HG03378 (cell line): ENCODE measurements around the gene CGB7.
"Not testable (repeated sequence)": the region's sequence is repeated elsewhere in the genome, so short reads cannot be mapped to it uniquely, and the experiment has no call there.

ENCODE experiments used
- ATAC-seq: cut with Tn5 transposase; IDR thresholded peaks from one replicate; pipeline ENCODE4 v1.9.1; 2021; ENCODE audit warnings: mild to moderate bottlenecking, moderate library complexity; ENCODE audit not compliant: unreplicated experiment

Gene CGB7

DNA sequence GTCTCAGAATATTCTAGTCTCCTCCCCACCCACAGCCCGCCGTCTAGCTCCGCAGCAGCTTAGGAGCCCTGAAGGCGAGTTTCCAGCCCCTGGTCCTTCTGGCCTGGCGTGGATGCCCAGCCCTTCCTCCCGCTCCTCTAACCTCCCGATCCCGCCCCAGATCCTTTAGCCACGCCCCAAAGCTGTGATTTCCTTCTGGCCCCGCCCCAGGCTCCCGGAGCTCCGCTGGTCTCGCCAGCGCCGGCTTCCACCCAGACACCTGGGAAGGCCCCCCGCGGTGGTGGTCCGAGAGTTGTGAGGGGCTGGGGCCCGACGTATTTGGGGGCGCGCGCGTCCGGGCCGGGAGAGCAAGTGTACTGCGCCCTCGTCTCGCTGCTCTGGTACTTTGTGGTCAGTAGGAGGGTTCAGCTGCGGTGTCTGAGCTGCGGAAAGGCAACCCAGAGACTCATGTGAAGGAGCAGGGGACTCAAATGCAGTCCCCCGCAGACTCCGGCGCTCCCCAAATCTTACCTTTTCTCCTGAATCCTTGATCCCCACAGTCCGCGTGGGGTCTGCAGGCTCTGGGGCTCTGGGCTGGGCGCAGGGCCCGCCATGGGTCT lies at the start of gene CGB7:
CGB7 (minus strand) TSS at position 114 of the 599 bp plus-strand sequence. CDS start 2,374 bp downstream, outside the sequence.
- no peak for ATAC-seq

DNA sequence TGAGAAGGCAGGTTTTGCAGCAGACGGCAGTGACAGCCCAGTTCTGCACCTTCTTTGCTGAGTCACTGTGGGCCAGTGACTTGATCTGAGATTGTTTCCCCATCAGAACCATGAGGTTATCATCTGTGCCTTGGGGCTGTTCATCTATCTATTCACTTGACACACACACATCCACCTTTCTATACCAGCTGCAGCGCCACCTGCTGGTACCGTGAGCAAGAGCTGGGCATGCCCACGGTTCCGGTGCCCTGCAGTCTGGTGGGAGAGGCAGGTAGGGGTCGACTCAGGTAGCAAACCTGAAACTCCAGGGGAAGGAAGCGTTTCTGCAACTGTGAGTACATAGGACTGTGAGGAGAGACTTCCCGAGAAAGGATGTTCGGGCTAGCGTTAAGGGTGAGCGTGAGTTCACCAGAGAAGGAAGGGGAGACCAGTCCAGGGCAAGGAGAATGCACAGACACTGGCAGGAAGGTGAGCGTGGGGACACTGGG lies 49.1 kb upstream of the CGB7 start:
- ATAC-seq = no peak

DNA sequence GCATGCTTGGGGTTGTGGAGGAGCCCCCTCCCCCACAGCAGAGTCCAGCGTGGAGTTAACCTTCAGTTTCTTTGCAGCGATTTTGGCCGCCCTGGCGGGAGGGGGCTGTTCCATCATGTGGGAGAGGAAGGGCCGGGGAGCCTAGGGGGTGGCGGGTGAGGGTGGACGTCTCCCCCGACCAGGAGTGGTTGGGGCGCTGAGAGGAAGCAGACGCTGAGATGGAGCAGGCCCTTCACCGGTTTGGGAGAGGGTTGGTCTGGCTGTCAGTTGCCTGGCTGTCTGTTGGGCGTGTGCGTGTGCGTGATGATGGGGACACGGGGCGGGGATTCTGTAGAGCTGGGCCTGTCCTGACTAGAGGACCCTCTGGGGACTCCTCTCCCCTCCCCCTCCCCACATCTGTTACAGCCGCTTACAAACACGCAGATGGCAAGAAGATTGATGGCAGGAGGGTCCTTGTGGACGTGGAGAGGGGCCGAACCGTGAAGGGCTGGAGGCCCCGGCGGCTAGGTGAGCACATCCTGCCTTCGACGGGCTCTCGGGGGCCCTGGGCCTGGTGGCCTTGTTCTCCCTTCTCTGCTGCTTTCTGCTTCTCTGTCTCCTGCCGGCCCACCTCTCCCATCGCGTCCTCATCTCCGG lies 46.8 kb upstream of the CGB7 start:
- ATAC-seq = no peak

DNA sequence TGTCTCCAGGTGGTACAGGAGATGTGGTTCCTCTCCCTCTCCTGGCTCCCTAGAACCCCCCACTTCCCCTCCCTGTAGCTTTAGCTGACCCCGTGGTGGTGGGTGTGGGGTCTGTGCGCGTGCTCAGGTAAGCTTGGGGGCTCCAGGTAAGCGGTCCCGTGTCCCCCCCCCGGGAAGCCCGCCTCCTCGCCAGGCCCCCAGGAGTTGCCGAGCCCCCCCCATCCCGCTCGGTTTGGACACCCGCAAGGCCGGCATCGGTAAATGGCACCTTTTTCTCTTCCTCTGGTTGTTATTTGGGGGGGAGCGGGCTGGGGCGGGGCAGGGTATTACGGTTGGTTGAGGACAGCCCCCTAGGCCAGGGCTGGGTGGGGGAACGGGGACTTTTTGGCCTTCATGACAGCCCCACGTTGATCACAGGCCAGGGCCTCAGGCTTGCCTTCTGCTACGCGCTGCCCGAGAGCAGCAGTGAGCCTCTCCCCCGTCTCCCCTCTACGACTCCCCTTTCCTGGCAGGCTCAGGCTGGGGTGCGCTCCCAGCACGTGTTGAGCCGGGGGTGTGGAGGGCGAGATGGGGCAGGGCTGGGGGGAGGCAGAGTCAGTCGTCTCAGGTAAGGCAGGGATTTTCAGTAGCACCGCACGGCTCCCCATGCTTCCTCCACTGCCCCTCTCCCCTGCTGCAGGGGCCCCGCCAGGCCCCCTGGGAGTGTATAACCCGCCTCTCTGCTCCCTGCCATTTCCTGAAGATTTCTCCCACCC lies 46.0 kb upstream of the CGB7 start:
- ATAC-seq = no peak

DNA sequence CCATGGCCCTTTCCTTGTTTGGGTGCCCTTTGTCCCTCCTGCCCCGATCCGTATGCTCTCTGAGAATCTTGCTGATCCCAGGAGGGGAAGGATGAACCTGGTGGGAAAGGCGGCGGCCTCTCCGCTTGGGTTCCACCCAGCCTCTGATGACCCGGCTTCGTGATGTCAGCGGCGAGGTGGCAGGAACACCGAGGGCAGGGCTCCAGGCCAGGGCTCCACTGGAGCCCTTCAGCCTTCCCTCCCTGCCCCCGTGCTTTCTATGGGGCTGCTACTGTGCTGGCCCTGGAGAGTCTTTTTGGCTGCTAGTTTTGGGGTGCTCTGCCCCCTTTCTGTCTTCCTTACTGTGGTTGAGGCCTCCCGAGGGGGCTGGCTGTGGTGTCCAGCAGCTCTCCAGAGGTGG lies 44.8 kb upstream of the CGB7 start:
- ATAC-seq = no peak

DNA sequence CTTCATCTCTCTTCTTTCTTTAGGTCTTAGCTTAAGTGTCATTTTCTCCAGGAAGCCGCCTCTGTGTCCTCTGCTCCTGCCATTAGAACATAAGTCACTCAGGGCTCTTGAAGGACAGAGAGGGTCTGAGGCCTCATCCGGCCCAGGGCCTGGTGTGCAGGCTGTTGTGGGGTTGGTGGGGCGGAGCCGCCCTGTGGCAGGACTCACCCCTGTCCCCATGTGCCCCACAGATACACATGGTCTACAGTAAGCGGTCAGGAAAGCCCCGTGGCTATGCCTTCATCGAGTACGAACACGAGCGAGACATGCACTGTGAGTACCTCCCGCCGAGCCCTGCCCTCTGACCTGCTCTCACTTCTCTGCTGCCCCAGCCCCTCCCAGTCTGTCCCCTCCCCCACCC lies 43.6 kb upstream of the CGB7 start:
- no peak for ATAC-seq

DNA sequence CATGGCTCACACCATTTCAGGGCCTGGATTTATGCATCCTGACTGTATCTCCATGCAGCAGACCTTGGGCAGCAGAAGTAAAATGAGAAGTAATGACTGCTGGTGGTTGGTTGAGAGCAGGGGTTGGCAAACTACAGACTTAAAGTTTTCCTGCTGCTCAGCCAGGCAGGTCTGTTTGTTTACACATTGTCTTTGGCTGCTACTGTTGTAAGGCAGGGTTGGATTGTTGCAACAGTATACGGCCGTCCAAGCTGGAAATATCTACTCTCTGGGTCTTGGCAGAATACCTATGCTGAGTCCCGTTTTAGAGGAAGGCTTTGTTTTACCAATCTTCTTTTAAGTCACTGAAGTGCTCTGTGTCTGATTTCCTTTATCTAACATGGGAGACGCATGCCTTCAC lies 41.2 kb upstream of the CGB7 start:
- ATAC-seq = no peak

DNA sequence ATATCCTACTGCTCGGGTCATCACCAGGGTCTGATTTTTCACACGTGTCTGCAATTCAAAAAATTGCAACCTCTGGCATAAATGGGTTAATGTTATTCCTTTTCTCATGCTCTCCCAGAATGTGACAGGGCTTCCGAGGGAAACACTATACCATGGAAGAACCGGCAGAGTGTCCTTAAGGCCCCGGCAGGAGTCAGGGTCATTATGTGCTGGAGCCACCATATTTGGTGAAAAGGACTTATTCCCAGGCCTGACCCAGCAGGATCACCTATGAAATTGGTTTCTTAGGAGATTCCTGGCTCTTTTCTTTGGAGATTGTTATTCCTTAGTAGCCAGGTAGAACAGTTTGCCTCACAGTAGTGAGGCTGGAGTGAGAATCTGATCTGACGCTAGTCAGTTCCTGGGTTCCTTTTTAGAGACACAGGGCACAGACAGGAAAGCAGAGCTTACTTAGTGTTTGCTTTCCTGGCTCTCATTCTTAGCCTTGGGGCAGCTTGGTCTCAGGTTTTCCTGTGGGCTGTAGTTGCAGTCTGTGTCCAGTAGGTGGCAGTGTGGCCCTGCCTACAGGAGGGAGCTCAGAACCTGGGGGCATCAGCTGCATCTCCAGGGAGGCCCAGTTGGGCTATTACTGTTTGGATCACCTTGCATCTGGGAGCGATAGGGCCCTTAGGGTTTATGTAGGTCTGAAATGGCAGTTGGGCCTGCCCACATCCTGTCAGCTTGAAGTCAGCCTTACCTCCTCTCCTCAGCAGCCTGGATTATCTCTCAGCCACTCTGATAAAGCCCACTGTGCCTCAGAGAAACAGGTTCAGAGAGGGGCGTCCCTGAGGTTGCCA lies 40.1 kb upstream of the CGB7 start:
- no peak for ATAC-seq

DNA sequence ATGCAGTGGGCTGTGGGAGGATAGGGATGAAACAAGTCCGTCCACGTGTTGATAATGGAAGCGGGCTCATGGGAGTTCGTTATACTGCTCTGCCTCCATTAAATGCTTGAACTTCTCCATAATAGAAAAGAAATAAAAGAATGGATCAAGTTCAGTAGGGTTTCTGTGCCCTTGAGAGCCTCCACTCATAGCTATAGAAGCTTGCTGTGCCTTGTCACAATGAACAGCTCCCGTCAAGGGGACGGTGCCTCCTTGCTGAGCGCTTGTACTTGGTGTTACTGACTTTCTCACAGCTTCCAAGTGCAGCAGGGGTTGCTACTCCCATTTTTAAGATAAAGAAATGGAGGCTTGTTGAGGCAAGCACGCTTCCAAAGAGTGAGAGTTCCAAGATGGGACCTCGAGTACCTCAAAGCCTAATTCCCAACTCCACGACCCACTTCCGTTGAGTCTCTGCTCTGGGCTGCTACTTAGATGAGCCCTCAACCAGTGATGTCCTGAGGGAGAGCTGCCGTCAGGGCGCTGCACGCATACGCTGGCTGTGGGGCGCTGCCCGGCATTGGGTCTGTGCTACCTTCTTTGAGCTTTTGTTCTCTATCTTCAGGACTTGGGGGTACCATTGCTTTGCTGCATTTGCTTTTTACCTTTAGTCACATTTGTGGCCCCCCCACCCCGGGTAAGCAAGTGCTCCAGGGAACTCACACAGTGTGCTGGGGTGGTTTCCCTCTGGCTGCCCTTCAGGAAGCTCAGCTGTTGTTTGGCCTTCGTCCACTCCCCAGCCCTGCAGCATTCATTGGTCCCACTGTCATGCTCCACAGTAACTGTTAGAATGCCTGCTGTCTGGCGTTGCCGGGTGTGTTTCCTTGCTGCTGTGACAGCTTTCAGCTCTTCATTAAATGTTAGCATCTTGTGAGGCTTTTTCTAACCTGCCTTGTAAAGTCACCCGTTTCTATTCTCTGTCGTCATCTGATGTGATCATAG lies 37.2 kb upstream of the CGB7 start:
- ATAC-seq = no peak

DNA sequence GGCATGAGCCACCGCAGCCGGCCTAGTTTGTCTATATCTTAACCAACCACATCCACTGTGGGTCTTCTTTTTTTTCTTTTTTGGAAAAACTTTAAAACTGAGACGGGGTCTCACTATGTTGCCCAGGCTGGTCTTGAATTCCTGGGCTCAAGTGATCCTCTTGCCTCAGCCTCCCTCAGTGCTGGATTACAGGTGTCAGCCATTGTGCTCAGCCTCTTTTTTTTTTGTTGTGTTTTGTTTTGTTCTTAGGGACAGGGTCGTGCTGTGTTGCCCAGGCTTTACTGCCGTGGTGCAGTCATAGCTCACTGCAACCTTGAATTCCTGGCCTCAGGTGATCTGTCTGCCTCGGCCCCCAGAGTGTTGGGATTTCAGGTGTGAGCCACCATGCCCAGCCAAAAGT lies 35.1 kb upstream of the CGB7 start:
- no peak for ATAC-seq

DNA sequence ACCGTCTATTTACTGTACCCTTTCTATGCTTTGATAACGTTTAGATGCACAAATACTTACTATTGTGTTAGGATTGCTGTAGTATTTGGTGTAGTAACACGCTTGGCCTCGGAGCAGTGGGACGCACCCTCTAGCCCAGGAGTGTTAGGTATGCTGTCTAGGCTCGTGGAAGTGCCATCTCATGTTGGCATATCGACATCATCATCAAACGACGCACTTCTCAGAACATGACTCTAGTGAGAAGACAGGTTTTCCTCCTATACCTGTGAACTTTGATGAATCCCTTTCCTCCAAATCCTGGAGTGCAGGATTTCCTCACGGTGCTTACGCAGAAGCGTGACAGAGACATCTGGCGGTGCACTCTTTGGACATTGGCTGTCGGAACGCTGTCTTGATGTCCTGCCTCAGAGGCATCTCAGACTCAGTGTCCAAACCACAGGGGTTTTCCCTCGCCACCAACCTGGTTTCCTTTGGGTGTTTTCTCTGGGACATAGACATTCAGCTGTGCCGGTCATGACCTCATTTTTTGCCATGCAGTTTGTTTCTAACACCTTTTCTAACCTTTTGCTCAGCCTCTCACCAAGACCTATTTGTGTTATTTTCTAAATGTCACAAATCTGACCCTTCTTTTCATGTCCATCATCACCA lies 34.0 kb upstream of the CGB7 start:
- ATAC-seq = no peak

DNA sequence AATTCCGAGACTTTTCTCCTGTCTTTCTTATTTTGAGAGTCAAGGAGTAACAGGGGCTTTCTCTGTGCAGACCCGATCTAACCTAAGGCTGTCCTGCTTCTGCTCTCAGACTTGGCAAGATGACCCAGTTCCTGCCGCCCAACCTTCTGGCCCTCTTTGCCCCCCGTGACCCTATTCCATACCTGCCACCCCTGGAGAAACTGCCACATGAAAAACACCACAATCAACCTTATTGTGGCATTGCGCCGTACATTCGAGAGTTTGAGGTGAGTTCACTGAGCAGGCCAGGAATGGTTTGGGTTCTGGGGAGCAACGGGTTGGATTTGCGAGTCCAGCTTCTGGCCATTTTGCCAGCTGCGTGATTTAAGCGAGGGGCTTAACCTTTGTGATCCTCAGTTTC lies 28.7 kb upstream of the CGB7 start:
- no peak for ATAC-seq

DNA sequence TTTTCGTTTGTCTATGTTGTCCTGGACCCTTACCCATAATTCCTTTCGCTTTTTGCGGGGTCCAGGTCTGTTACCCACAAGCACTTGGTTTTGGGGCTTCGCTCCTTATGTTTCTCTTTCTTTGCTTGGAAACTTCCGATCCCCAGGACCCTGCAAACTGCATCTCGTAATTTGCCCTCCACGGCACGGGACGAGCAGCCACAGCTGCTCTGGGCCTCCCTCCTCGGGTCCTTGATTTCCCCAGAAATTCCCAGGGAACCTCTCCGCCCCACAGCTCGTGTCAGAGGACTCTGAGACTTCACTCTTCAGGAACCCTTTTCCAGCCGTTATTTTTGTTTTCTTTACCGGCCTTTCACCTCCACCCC lies 28.3 kb upstream of the CGB7 start:
- no peak for ATAC-seq

DNA sequence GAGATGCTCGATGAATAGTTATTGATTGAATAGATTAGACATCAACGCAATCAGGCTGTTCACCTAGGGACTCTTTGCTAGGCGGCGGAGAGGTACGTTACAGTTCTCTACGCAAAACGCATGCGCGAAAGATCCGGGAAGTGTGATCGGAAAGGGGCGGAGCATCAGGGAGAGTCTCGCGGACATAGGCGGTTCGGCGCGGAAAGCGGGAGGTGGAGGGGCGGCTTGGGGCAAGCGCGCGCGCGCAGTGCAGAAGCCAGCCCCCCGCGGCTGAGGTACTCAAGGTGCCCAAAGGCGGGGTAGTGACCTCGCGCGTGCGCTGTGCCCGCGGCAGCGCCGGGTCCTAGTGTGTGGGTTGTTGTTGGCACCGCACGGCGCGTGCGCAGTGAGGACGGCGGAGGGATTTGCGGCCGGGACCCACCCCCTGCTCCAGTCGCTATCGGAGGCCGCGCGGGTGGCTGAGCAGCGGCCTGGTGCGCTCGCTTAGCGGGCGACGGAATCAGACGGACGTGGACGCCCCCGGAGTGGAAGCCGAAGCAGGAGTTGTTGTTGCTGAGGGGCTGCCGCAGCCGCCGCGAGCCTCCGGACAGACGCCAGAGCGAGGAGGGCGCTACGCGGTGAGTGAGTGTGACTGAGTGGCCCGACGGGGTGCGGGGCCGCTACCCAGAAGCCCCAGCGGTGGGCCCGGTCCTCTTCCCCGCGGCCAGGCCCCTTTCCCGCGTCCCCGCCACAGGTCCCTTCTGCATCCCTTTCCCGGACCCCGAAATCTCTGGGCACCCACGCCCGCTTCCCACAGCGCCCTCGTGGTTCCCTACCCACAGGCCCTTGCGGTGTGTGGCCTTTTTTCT lies 27.7 kb upstream of the CGB7 start, which contains the start of gene SNRNP70:
SNRNP70 (plus strand) TSS at position 432 of the 848 bp plus-strand sequence. CDS start 964 bp downstream, outside the sequence.
- peak; percentile 80 for ATAC-seq

DNA sequence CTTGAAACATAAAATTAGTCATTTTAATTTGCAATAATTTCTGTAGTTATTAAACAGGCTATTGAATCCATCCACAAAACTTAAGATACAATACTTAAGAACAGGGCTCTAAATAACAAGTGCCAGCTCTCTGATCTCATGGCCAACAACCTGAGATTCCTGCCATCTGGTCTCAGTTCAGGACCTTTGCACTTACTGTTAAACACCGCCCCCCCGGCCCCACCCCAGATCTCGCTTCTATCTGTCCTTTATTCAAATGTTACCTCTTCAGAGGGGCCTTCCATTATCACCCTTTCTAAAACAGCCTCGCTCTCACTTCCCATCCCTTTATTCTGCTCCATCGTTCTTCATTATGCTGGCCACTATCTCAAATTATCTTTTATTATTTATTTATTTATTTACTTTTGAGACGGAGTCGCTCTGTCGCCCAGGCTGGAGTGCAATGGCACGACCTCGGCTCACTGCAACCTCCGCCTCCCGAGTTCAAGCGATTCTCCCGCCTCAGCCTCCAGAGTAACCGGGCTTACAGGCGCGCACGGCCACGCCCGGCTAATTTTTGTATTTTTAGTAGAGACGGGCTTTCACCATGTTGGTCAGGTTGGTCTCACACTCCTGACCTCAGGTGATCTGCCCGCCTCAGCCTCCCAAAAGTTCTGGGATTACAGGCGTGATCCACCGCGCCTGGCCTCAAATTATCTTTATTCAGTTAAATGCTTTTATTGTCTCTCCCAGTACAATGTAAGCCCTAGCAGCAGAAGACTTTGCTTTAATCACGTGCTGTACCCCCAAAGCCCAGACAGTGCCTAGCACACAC lies 26.9 kb upstream of the CGB7 start:
- no peak for ATAC-seq

DNA sequence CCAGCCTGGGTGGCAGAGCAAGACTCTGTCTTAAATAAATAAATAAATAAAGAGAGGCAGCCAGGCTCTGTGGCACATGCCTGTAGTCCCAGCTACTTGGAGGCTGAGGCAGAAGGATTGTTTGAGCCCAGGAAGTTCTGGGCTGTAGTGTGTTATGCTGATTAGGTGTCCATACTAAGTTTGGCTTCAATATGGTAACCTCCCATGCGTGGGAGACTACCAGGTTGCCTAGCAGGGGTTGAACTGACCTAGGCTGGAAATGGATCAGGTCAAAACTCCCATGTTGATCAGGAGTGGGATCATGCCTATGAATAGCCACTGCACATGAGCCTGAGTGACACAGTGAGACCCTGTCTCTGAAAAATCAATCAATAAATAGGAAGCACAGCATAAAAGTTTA lies 23.7 kb upstream of the CGB7 start:
- no peak for ATAC-seq

DNA sequence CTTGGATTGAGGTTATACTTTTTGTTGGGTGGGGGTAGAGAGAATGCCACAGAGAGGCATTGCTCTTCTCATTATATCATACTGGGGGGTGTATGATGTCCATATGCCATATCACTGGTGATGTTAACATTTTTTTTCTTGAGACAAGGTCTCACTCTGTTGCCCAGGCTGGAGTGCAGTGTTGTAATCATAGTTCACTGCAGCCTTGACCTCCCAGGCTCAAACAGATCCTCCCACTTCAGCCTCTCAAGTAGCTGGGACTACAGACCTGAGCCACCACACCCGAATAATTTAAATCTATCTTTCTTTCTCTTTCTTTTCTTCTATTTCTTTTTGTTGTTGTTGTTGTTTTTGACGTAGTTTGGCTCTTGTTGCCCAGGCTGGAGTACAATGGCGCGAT lies 22.8 kb upstream of the CGB7 start:
- no peak for ATAC-seq

DNA sequence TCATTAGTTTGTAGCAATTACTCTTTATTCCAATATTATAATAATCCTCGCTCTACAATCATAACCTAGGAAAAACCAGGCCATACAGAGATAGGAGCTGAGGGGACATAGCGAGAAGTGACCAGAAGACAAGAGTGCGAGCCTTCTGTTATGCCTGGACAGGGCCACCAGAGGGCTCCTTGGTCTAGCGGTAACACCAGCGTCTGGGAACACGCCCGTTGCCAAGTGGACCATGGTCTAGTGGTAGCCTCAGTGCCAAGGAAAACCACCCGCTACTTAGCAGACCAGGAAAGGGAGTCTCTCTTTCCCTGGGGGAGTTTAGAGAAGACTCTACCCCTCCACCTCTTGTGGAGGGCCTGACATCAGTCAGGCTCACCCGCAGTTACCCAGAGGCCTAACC lies 17.3 kb upstream of the CGB7 start:
- ATAC-seq = not testable (repeated sequence)
